CD4-positive, alpha-beta memory T cell (primary cell): ENCODE results near the gene IRAK3. TPM values are rescaled to one million over a fixed set of nuclear protein-coding genes. Genes with fewer than 3 reads are reported as not detected.
"Not testable (repeated sequence)": the region's sequence is repeated elsewhere in the genome, so short reads cannot be mapped to it uniquely, and the experiment has no call there.

ENCODE experiments used
- CTCF ChIA-PET: fragments of 350-600 bp; sonication (Branson Sonifier 250); formaldehyde crosslinking; loops from one replicate; lab custom pipeline; 2021; ENCODE audit warnings: inconsistent platforms; ENCODE audit not compliant: partially characterized antibody; lab: Charles Lee
- POLR2A ChIA-PET: fragments of 350-600 bp; sonication (Branson Sonifier 250); formaldehyde crosslinking; loops from one replicate; lab custom pipeline; 2021; ENCODE audit not compliant: partially characterized antibody; lab: Charles Lee
- DNase-seq, 5 donors: peaks; one replicate each; pipeline versions ENCODE4 v3.0.0 to v3.0.0-alpha.2; 2020 to 2022; ENCODE audit warnings: mixed read lengths in 1 of 5
- H3K27ac ChIP-seq: one replicate; pipeline ENCODE4 v1.7.0; 2013; ENCODE audit warnings: low read depth, low read length
- H3K27me3 ChIP-seq: 2 replicates; pipeline ENCODE4 v1.7.0; 2013; ENCODE audit warnings: mild to moderate bottlenecking, low read length, moderate library complexity; ENCODE audit not compliant: insufficient read depth
- H3K36me3 ChIP-seq: 2 replicates; pipeline ENCODE4 v1.7.0; 2013; ENCODE audit warnings: mild to moderate bottlenecking, low read length, moderate library complexity; ENCODE audit not compliant: insufficient read depth
- H3K4me1 ChIP-seq: 2 replicates; pipeline ENCODE4 v1.7.0; 2013; ENCODE audit warnings: mild to moderate bottlenecking, low read length, moderate library complexity; ENCODE audit not compliant: insufficient read depth
- H3K4me3 ChIP-seq, 2 donors: one replicate each; pipeline ENCODE4 v1.7.0; 2013; ENCODE audit warnings: low read length in 2 of 2, mild to moderate bottlenecking in 1 of 2
- H3K9me3 ChIP-seq, 2 donors: one replicate each; pipeline ENCODE4 v1.7.0; 2013; ENCODE audit warnings: low read length in 2 of 2, control low read depth in 1 of 2; ENCODE audit not compliant: control insufficient read depth in 1 of 2
- H3K27ac Mint-ChIP-seq, 7 donors: one replicate each; pipeline ENCODE4 v1.8.0; 2020 to 2021; ENCODE audit warnings: mixed read lengths in 7 of 7, mild to moderate bottlenecking in 6 of 7, inconsistent platforms in 3 of 7, moderate library complexity in 3 of 7
- H3K27me3 Mint-ChIP-seq, 2 donors: one replicate each; pipeline ENCODE4 v1.8.0; 2020 to 2021; ENCODE audit warnings: mixed read lengths in 2 of 2
- H3K36me3 Mint-ChIP-seq, 2 donors: one replicate each; pipeline ENCODE4 v1.8.0; 2020 to 2021; ENCODE audit warnings: mixed read lengths in 2 of 2, inconsistent platforms in 1 of 2, mild to moderate bottlenecking in 1 of 2
- H3K4me1 Mint-ChIP-seq, 4 donors: one replicate each; pipeline ENCODE4 v1.8.0; 2020 to 2021; ENCODE audit warnings: mixed read lengths in 4 of 4, mild to moderate bottlenecking in 1 of 4
- H3K4me3 Mint-ChIP-seq, 8 donors: one replicate each; pipeline ENCODE4 v1.8.0; 2020 to 2021; ENCODE audit warnings: mixed read lengths in 8 of 8, mild to moderate bottlenecking in 7 of 8, moderate library complexity in 6 of 8, inconsistent platforms in 3 of 8
- H3K9me3 Mint-ChIP-seq, 8 donors: one replicate each; pipeline ENCODE4 v1.8.0; 2020 to 2021; ENCODE audit warnings: mixed read lengths in 8 of 8, mild to moderate bottlenecking in 5 of 8, inconsistent platforms in 3 of 8, moderate library complexity in 1 of 8
- intact Hi-C: fragments of 100-400 bp; cut with micrococcal nuclease; formaldehyde crosslinking; loops from one replicate; pipeline ENCODE4 v1.15.1; 2023
- polyA plus RNA-seq, 2 donors: library from polyadenylated mRNA; unstranded; fragments of 300-500 nt; fragmentation: Illumina TruSeq; gene quantifications; one replicate each; pipeline ENCODE4 v1.2.3, GENCODE V29; 2021
- total RNA-seq, 2 experiments: library from RNA; stranded (reverse); gene quantifications; one replicate each; pipeline ENCODE4 v1.2.3, GENCODE V29; 2021

Gene IRAK3
- total and polyA plus RNA-seq, 4 experiments from 2014 or later = 0.14 to 0.47 (median 0.44) TPM; not detected in 1

GRCh38 chr12:66297080-66297479 is 108.1 kb downstream of the IRAK3 start:
- Mint-ChIP-seq H3K9me3 (no peaks in the 10 kb centered on the region), H3K36me3 (peaks cover 0 to 2% of the 10 kb centered on the region in 2 donors), H3K4me3 (peak overlapping the region in 4 of 8 donors; percentile 4 to 55 (median 43)), H3K4me1 (peaks cover 31 to 49% (median 40%) of the 10 kb centered on the region in 4 donors), H3K27me3 (no peaks in the 10 kb centered on the region), H3K27ac (peak overlapping the region in 2 of 7 donors; percentile 5 to 49)
- Histone ChIP-seq H3K4me1 (peaks cover 48% of the 10 kb centered on the region), H3K9me3 (no peaks in the 10 kb centered on the region), H3K27me3 (no peaks in the 10 kb centered on the region), H3K4me3 (no peak overlapping the region), H3K27ac (no peak overlapping the region), H3K36me3 (no peaks in the 10 kb centered on the region)
- intact Hi-C loops = no loop called here
- POLR2A ChIA-PET = no interaction called here
- CTCF ChIA-PET = no interaction called here
- no peak for DNase-seq

DNA sequence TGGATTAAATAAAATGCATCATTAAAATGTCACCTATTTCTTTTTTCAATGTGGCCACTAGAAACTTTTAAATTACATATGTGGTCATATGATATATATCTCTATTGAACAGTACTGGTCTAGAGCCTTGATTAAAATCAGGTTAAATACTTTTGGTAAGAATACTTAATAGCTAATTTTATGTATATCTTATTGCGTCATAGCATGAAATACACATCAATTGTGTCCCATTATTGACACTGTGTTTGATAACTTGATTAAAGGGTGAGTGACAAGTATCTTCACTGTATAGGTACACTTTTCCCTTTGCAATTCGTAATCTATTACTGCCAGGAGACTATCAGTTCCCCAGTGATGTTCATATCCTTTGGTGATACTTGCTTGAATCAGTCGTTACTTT is 108.9 kb downstream of the IRAK3 start:
- no peak overlapping the region for H3K4me3 ChIP-seq
- peaks cover 40% of the 10 kb centered on the region for H3K4me1 ChIP-seq
- no peaks in the 10 kb centered on the region for H3K27me3 Mint-ChIP-seq
- no peaks in the 10 kb centered on the region for H3K9me3 Mint-ChIP-seq
- H3K27ac Mint-ChIP-seq = no peak overlapping the region
- POLR2A ChIA-PET = no interaction called here
- no peak overlapping the region for H3K27ac ChIP-seq
- intact Hi-C loops = no loop called here
- H3K4me1 Mint-ChIP-seq = peaks cover 25 to 48% (median 33%) of the 10 kb centered on the region in 4 donors
- no peak overlapping the region for H3K4me3 Mint-ChIP-seq
- H3K9me3 ChIP-seq = no peaks in the 10 kb centered on the region
- no peaks in the 10 kb centered on the region for H3K36me3 ChIP-seq
- H3K36me3 Mint-ChIP-seq = peaks cover 0 to 8% of the 10 kb centered on the region in 2 donors
- CTCF ChIA-PET = interaction anchor here (0.6 kb wide), 1 partner anchor 10 kb away, joined by 3 read pairs; no protein-coding TSS in a partner anchor
- DNase-seq = no peak
- no peaks in the 10 kb centered on the region for H3K27me3 ChIP-seq

GRCh38 chr12:66301944-66302826 is 113.2 kb downstream of the IRAK3 start, which contains the start of gene HELB:
TSS of gene HELB (plus strand) at chr12:66302493. CDS start at chr12:66302604, 111 bp downstream.
- intact Hi-C loops = loop anchor here (1.0 to 10.0 kb wide), 5 partner anchors 14 to 1897 kb away; partner anchors contain the start of genes TMBIM4 and XPOT
- H3K36me3 Mint-ChIP-seq = peaks cover 22 to 43% of the 10 kb centered on the region in 2 donors

DNA sequence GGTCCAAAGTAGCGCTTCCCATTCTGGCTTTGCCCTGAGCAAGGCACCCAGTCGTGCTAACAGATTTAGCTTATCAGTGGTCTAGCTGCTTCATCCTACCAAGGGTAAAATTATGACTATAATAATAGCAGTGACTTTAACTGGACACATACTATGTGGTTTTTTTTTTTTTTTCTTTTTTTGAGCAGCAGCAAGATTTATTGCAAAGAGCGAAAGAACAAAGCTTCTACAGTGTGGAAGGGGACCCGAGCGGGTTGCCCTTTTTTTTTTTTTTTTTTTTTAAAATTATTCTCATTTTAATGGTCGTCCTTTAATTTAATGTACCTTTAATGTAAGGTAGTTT is 113.8 kb downstream of the IRAK3 start:
- Mint-ChIP-seq H3K9me3 (peaks cover 0 to 2% (median 0%) of the 10 kb centered on the region in 8 donors), H3K4me1 (peaks cover 29 to 62% (median 35%) of the 10 kb centered on the region in 4 donors), H3K27me3 (no peaks in the 10 kb centered on the region), H3K36me3 (peaks cover 22 to 47% of the 10 kb centered on the region in 2 donors), H3K4me3 (peak overlapping the region; percentile 87 to 100 (median 98)), H3K27ac (peak overlapping the region; percentile 96 to 99 (median 98))
- no peak for DNase-seq
- ChIA-PET POLR2A (interaction anchor here (0.5 to 4.7 kb wide), 19 partner anchors 9 to 1972 kb away, joined by 3 to 144 read pairs (median 6); partner anchors contain the start of genes CAND1, LEMD3, LLPH and TMBIM4), CTCF (interaction anchor here (0.8 to 5.7 kb wide), 10 partner anchors 9 to 134 kb away, joined by 3 to 54 read pairs (median 4); no protein-coding TSS in a partner anchor)
- H3K36me3 ChIP-seq = peaks cover 18% of the 10 kb centered on the region
- H3K4me1 ChIP-seq = peaks cover 45% of the 10 kb centered on the region
- no peaks in the 10 kb centered on the region for H3K27me3 ChIP-seq
- H3K27ac ChIP-seq = peak overlapping the region; percentile 94
- H3K9me3 ChIP-seq = no peaks in the 10 kb centered on the region
- intact Hi-C loops = loop anchor here (1.0 to 10.0 kb wide), 5 partner anchors 14 to 1898 kb away; partner anchors contain the start of genes TMBIM4 and XPOT
- H3K4me3 ChIP-seq = peak overlapping the region; percentile 66 to 95

More at GRCh38 chr12:66301944-66302826, 113.2 kb downstream of the IRAK3 start, which contains the start of gene HELB:
- Histone ChIP-seq H3K9me3 (no peaks in the 10 kb centered on the region), H3K4me1 (peaks cover 45% of the 10 kb centered on the region), H3K4me3 (peak within 1 kb of the TSS; percentile 66 to 95), H3K27ac (peak within 1 kb of the TSS; percentile 94), H3K27me3 (no peaks in the 10 kb centered on the region), H3K36me3 (peaks cover 18% of the 10 kb centered on the region)
- no peaks in the 10 kb centered on the region for H3K27me3 Mint-ChIP-seq
- H3K9me3 Mint-ChIP-seq = peaks cover 0 to 2% (median 0%) of the 10 kb centered on the region in 8 donors
- ChIA-PET CTCF (interaction anchor here (0.6 to 5.7 kb wide), 12 partner anchors 9 to 1363 kb away, joined by 3 to 54 read pairs (median 4); no protein-coding TSS in a partner anchor), POLR2A (interaction anchor here (0.5 to 4.7 kb wide), 22 partner anchors 9 to 1971 kb away, joined by 3 to 144 read pairs (median 6); partner anchors contain the start of genes CAND1, LEMD3, LLPH and TMBIM4)
- peak; percentile 86 to 94 (median 87) for DNase-seq
- peaks cover 30 to 62% (median 36%) of the 10 kb centered on the region in 4 donors for H3K4me1 Mint-ChIP-seq
- peak within 1 kb of the TSS; percentile 96 to 99 (median 98) for H3K27ac Mint-ChIP-seq
- peak within 1 kb of the TSS; percentile 87 to 100 (median 98) for H3K4me3 Mint-ChIP-seq

GRCh38 chr12:66303316-66303804 is 114.3 kb downstream of the IRAK3 start:
- not testable (repeated sequence) for H3K27me3 ChIP-seq, H3K9me3 Mint-ChIP-seq, H3K27me3 Mint-ChIP-seq, H3K9me3 ChIP-seq
- Mint-ChIP-seq H3K27ac (peak overlapping the region; percentile 96 to 99 (median 98)), H3K4me3 (peak overlapping the region; percentile 87 to 100 (median 98)), H3K36me3 (peaks cover 28 to 51% of the 10 kb centered on the region in 2 donors), H3K4me1 (peaks cover 34 to 67% (median 40%) of the 10 kb centered on the region in 4 donors)
- Histone ChIP-seq H3K36me3 (peaks cover 18% of the 10 kb centered on the region), H3K27ac (peak overlapping the region; percentile 94), H3K4me3 (peak overlapping the region; percentile 66 to 95), H3K4me1 (peaks cover 51% of the 10 kb centered on the region)
- intact Hi-C loops = loop anchor here (2.0 to 10.0 kb wide), 2 partner anchors 15 to 1899 kb away; partner anchors contain the start of gene XPOT
- ChIA-PET POLR2A (interaction anchor here (0.6 to 4.7 kb wide), 15 partner anchors 8 to 1345 kb away, joined by 3 to 144 read pairs (median 10); partner anchors contain the start of genes CAND1, LLPH and TMBIM4), CTCF (interaction anchor here (0.8 to 5.7 kb wide), 7 partner anchors 11 to 105 kb away, joined by 3 to 54 read pairs (median 7); no protein-coding TSS in a partner anchor)
- DNase-seq = peak; percentile 43 to 70 (median 54)
